GM21423 (cell line): ENCODE data around the gene RCN2.
"Not testable (repeated sequence)": the region's sequence is repeated elsewhere in the genome, so short reads cannot be mapped to it uniquely, and the experiment has no call there.

ENCODE experiments used
- ATAC-seq: cut with Tn5 transposase; IDR thresholded peaks from one replicate; pipeline ENCODE4 v1.9.1; 2021; ENCODE audit warnings: mild to moderate bottlenecking, moderate library complexity; ENCODE audit not compliant: unreplicated experiment

The RCN2 gene

GRCh38 chr15:76932135-76932966 lies 802 bp downstream of the RCN2 start:
- no peak for ATAC-seq

DNA sequence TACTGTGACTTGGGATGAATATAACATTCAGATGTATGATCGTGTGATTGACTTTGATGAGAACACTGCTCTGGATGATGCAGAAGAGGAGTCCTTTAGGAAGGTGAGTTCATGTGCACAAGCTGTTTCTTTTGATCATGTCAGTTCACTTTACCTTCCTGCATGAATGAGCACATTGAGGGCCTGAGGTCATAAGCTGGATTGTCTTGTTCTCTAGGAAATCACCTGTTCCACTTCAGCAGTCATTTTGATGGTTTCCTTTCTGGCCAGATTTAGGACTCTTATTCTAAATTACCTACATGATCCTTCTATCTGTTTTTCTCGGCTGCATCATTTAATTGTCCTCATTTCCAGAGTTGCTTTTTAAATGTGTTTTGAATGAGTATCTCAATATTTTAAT lies 4.1 kb downstream of the RCN2 start:
- ATAC-seq: no peak

- ATAC-seq: no peak
Measured at GRCh38 chr15:76936671-76937070, 5.1 kb downstream of the RCN2 start.

GRCh38 chr15:76938752-76939151 lies 7.2 kb downstream of the RCN2 start:
- ATAC-seq: no peak

DNA sequence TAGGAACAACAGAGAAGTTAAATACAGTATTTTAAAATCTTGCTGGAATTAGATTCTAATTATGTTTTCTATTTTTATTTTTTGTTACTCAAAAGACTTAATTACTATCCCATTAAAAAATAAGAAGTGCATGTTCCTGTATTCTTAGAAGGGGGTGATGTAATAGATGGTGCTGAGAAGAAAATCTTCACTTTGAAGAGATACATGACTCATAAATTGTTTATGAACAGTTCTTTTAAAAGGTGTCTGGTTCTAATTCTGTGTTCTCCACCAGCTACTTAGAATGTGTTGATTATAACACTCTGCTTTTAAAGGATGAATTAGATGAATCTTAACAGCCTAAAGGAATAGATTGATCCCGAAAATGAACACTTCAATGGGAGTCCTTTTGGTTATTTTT lies 8.2 kb downstream of the RCN2 start:
- no peak for ATAC-seq

- no peak for ATAC-seq
Measured at GRCh38 chr15:76941636-76942035, 10.1 kb downstream of the RCN2 start.

DNA sequence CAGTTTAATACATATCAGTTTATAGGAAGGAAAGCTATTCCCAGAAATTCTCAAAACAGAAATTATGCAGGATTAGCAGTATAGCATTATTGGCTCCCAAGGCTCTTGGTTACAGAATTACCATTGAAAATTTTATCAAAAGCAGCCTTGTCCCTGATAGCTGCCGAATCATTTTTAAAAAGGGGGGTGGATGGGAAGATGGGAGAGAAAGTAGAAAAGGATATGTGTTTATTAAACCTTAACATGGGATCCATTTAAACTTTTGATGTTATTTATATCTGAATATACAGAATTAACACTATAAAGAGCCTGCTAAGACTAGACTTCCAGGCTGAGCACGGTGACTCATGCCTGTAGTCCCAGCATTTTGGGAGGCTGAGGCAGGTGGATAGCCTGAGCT lies 10.8 kb downstream of the RCN2 start:
- ATAC-seq: no peak

DNA sequence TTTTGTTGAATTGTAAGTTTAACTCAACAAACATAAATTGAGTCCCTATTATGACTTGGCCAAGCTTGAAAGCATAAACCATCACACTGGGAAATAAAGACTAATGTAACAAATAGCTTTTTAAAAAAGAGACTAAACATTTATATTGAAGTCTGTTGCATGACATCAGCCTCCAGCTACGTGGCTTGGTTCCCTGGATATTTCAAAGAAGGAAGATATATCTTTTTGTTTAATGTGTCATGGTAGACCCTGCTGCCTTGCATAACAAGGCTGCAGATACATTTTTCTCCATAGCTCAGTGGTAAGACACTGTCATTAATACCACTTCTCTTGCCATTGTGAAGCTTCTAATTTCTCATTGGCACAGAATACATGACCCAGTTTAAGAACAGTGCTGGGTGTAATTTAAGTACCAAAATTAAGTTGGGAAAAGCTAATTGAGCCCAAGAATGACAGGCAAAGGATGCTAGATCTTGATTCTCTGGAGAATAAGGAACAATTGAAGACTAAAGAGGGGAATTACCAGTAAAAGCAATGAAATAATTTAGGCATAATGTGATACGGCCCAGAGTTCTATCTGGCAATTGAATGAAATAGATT lies 14.0 kb downstream of the RCN2 start:
- ATAC-seq: no peak

DNA sequence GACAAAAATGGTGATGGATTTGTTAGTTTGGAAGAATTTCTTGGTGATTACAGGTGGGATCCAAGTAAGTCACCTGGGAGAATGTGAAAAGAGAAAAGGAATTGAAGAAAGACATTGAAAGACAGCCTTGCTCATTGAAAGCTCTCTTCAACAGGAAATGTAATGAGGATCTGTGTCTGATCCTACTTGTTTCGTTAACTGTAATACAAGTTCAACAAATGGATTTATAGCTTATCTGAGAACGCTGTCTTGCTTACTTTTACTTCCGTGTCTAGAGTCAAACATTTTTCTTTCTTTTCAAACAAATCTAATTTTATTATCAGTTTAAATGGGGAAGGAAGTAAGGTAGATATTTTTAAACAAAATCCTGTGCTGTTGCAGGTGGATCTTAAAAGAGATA lies 15.9 kb downstream of the RCN2 start:
- ATAC-seq: no peak

- ATAC-seq: no peak
Measured at GRCh38 chr15:76951220-76951619, 19.7 kb downstream of the RCN2 start.

DNA sequence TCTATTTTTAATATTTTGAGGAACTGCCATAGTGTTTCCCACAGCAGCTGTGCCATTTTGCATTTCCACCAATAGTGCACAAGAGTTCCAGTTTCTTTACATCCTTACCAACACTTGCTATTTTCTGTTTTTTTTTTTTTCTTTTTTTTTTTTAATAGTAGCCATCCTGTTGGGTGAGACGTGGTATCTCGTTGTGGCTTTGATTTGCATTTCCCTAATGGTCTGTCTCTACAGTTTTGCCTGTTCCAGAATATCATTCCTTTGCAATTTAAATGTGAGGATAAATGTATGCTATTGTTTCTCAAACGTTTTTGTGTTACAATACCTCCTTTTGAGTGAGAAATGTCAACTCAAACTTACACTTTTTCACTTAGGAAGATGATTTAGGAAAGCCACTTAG lies 22.4 kb downstream of the RCN2 start:
- ATAC-seq: no peak

DNA sequence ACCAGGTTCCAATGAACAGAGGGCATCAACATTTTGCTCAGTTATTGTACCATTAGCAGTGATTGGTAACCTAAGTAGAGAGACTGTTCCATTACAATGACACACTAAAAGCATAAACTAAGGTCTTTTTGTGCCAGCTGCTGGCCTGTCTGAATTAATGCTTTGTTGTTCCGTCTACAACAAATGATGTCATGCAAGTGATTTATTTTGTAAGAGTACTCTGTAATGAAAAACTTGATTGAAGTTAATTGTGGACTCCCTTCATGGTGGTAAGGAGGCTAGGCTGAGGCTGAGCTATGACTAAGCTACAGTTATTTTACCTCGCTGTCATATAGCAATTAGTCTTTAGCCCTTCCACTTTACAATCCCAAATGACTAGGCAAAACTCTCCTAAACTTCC lies 23.2 kb downstream of the RCN2 start:
- no peak for ATAC-seq

GRCh38 chr15:76961268-76962011 lies 29.9 kb downstream of the RCN2 start:
- ATAC-seq: no peak

DNA sequence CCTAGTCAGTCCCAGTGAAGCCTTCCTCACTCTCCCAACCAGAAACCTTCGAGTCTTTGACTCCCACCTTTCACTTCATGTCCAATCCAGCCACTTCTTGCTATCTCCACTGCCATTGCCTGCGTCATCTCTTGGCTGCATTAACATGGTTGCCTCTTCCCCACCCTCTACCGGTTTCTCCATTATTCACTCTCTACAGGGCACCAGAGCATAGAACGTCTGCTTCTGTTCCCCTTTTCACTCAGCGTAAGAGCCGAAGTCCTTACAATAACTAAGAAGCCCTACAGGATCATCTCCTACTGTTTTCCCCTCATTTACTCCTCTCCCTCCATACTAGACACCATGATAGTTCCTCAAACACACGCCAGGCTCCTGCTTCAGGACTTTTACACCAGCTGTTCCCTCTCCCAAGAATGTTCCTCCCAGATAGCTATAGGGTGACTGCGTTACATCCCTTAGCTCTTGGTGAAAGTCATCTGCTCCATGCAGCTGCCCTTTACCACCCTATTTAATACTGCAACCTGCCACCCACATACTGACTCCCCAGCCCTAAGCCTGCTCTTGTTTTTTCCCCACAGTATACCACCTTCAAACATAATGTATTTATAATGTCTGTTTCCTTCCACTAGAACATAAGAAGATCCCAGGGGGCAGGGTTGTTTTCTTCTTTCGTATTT lies 30.9 kb downstream of the RCN2 start:
- ATAC-seq: no peak

DNA sequence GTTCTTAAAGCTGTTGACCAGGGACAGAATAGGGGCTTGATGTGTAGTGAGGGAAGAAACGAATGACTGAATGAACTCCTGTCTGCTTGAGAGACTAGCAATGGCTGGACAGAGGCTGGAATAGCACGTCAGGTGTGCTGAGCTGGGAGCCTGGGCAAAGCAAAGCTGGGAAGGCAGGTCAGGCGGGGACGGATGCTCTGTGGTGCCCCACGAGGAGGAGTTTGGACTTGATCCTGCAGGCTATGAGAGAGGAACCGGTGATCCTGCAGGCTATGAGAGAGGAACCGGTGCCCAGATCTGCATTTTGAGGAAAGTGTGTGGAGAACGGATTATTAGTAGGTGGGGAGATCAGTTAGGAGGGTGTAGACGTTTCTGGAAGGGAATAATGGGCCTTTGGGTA lies 32.0 kb downstream of the RCN2 start:
- ATAC-seq: no peak

- ATAC-seq: no peak
Measured at GRCh38 chr15:76964157-76964556, 32.6 kb downstream of the RCN2 start.

DNA sequence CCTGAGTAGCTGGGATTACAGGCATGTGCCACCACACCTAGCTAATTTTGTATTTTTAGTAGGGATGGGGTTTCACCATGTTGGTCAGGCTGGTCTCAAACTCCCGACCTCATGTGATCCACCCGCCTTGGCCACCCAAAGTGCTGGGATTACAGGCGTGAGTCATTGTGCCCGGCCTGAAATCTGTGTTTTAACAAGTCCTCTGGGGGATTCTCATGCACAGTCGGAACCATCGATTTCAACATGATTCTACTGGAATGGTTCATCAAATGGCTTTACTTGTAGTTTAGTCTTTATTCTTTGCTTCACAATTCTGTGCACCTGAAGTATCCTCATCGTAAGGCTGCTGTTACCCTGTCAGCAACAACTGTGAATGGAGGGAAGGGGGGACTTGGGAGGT lies 34.5 kb downstream of the RCN2 start:
- not testable (repeated sequence) for ATAC-seq

GRCh38 chr15:76967067-76967466 lies 35.5 kb downstream of the RCN2 start:
- ATAC-seq: no peak

GRCh38 chr15:76968306-76968705 lies 36.8 kb downstream of the RCN2 start:
- ATAC-seq: no peak

GRCh38 chr15:76972389-76973361 lies 41.1 kb downstream of the RCN2 start:
- ATAC-seq: no peak
